ENCODE data around the gene GALNT5. TPM values are rescaled to one million over a fixed set of nuclear protein-coding genes. Genes with fewer than 3 reads are reported as not detected.
"Not testable (repeated sequence)": the region's sequence is repeated elsewhere in the genome, so short reads cannot be mapped to it uniquely, and the experiment has no call there.

Gene GALNT5
- total and polyA plus RNA-seq, 2 experiments from 2014 or later = 1.8 to 2.0 TPM

- Histone ChIP-seq H3K9me3 (ENCODE audit: low read depth) (no peaks in the 10 kb centered on the region), H3K27me3 (no peaks in the 10 kb centered on the region), H3K27ac (no peak overlapping the region), H3K4me1 (ENCODE audit: low read depth) (no peaks in the 10 kb centered on the region), H3K36me3 (no peaks in the 10 kb centered on the region), H3K4me3 (no peak overlapping the region)
- DNase-seq (ENCODE audit: low read depth in 1 of 2, low spot score in 1 of 2) = no peak
- TF ChIP-seq CTCF (IDR thresholded peaks at IDR 0.05; ENCODE audit: low read depth, low read length) = no peak
These were observed 14.2 kb downstream of the GALNT5 start for GRCh38 chr2:157271590-157272203.

GRCh38 chr2:157279311-157279710, 21.8 kb downstream of the GALNT5 start:
- H3K4me1 ChIP-seq (ENCODE audit: low read depth) = not testable (repeated sequence)

GRCh38 chr2:157281316-157281715, 23.8 kb downstream of the GALNT5 start:
- no peak for DNase-seq (ENCODE audit: low read depth in 1 of 2, low spot score in 1 of 2)
- H3K4me3 ChIP-seq = no peak overlapping the region
- no peak for TF ChIP-seq CTCF (IDR thresholded peaks at IDR 0.05; ENCODE audit: low read depth, low read length)
- no peak overlapping the region for H3K27ac ChIP-seq
- H3K9me3 ChIP-seq (ENCODE audit: low read depth) = no peaks in the 10 kb centered on the region
- H3K27me3 ChIP-seq = no peaks in the 10 kb centered on the region
- H3K4me1 ChIP-seq (ENCODE audit: low read depth) = no peaks in the 10 kb centered on the region
- H3K36me3 ChIP-seq = no peaks in the 10 kb centered on the region

More at GRCh38 chr2:157279311-157279710, 21.8 kb downstream of the GALNT5 start:
- not testable (repeated sequence) for H3K4me3 ChIP-seq; H3K27ac ChIP-seq; DNase-seq (ENCODE audit: low read depth in 1 of 2, low spot score in 1 of 2); H3K9me3 ChIP-seq (ENCODE audit: low read depth); H3K36me3 ChIP-seq; H3K27me3 ChIP-seq

- Histone ChIP-seq H3K27ac (no peak overlapping the region), H3K4me3 (no peak overlapping the region), H3K4me1 (ENCODE audit: low read depth) (no peaks in the 10 kb centered on the region), H3K9me3 (ENCODE audit: low read depth) (no peaks in the 10 kb centered on the region), H3K36me3 (no peaks in the 10 kb centered on the region), H3K27me3 (no peaks in the 10 kb centered on the region)
- no peak for TF ChIP-seq CTCF (IDR thresholded peaks at IDR 0.05; ENCODE audit: low read depth, low read length)
- no peak for DNase-seq (ENCODE audit: low read depth in 1 of 2, low spot score in 1 of 2)
These were observed 26.0 kb downstream of the GALNT5 start for GRCh38 chr2:157283468-157283867.

- H3K27ac ChIP-seq = no peak overlapping the region
- TF ChIP-seq CTCF (IDR thresholded peaks at IDR 0.05; ENCODE audit: low read depth, low read length) = no peak
- no peaks in the 10 kb centered on the region for H3K9me3 ChIP-seq (ENCODE audit: low read depth)
- no peaks in the 10 kb centered on the region for H3K4me1 ChIP-seq (ENCODE audit: low read depth)
- no peaks in the 10 kb centered on the region for H3K27me3 ChIP-seq
- H3K4me3 ChIP-seq = no peak overlapping the region
- no peak for DNase-seq (ENCODE audit: low read depth in 1 of 2, low spot score in 1 of 2)
- no peaks in the 10 kb centered on the region for H3K36me3 ChIP-seq
These were observed 29.7 kb downstream of the GALNT5 start for GRCh38 chr2:157287160-157287559.

- H3K27ac ChIP-seq = no peak overlapping the region
- no peak overlapping the region for H3K4me3 ChIP-seq
- no peak for TF ChIP-seq CTCF (IDR thresholded peaks at IDR 0.05; ENCODE audit: low read depth, low read length)
- DNase-seq (ENCODE audit: low read depth in 1 of 2, low spot score in 1 of 2) = no peak
- H3K4me1 ChIP-seq (ENCODE audit: low read depth) = no peaks in the 10 kb centered on the region
- no peaks in the 10 kb centered on the region for H3K27me3 ChIP-seq
- H3K36me3 ChIP-seq = no peaks in the 10 kb centered on the region
- no peaks in the 10 kb centered on the region for H3K9me3 ChIP-seq (ENCODE audit: low read depth)
These were observed 33.0 kb downstream of the GALNT5 start for GRCh38 chr2:157290525-157290924.
